ENCODE data around the gene ADAMTS16.

GRCh38 chr5:5348576-5348975 lies 208.4 kb downstream of the ADAMTS16 start:
- TF ChIP-seq EZH2 (IDR thresholded peaks at IDR 0.05; ENCODE audit: borderline replicate concordance, low read length), result no peak
- TF ChIP-seq CTCF (conservative IDR thresholded peaks at IDR 0.05 in 1 of 2, IDR thresholded peaks at IDR 0.05 in 1 of 2; ENCODE audit: extremely low read depth in 1 of 2, insufficient read depth in 1 of 2, low read depth in 1 of 2, low read length in 2 of 2), result no peak

Data from mammary epithelial cell (primary cell).